ENCODE measurements around the gene COBL. TPM values are rescaled to one million over a fixed set of nuclear protein-coding genes. Genes with fewer than 3 reads are reported as not detected.

Gene COBL
- total RNA-seq, 1 donor from 2014 or later, result 0.05 TPM

DNA sequence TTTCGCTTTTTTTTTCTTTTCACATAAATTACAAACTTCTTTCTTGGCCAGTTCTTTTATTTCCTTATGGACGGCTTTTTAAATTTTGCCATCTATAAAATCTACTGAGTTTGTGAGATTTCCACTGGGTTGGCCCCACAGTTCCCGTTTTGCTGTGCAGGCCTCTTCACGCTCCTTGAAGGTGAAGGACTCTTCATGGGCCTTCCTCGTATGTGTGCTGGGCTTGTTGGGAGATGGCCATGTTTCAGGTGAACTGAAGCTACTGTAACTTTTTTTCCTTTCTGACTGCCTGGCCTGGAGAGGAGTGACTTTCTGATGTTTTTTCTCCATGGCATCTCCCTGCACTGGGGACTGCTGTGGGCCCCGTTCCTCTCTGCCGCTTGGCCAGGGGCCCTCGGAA is 262.4 kb downstream of the COBL start:
- Mint-ChIP-seq H3K4me3 (no peak overlapping the region), H3K27me3 (ENCODE audit: low read depth) (no peaks in the 10 kb centered on the region), H3K4me1 (no peaks in the 10 kb centered on the region), H3K9me3 (no peaks in the 10 kb centered on the region), H3K27ac (ENCODE audit: unreplicated experiment) (no peak overlapping the region), H3K36me3 (ENCODE audit: low read depth) (no peaks in the 10 kb centered on the region)
- TF ChIP-seq, protein P1, sequence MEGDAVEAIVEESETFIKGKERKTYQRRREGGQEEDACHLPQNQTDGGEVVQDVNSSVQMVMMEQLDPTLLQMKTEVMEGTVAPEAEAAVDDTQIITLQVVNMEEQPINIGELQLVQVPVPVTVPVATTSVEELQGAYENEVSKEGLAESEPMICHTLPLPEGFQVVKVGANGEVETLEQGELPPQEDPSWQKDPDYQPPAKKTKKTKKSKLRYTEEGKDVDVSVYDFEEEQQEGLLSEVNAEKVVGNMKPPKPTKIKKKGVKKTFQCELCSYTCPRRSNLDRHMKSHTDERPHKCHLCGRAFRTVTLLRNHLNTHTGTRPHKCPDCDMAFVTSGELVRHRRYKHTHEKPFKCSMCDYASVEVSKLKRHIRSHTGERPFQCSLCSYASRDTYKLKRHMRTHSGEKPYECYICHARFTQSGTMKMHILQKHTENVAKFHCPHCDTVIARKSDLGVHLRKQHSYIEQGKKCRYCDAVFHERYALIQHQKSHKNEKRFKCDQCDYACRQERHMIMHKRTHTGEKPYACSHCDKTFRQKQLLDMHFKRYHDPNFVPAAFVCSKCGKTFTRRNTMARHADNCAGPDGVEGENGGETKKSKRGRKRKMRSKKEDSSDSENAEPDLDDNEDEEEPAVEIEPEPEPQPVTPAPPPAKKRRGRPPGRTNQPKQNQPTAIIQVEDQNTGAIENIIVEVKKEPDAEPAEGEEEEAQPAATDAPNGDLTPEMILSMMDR (conservative IDR thresholded peaks at IDR 0.05), result no peak
- DNase-seq (ENCODE audit: low read depth, low spot score), result no peak

DNA sequence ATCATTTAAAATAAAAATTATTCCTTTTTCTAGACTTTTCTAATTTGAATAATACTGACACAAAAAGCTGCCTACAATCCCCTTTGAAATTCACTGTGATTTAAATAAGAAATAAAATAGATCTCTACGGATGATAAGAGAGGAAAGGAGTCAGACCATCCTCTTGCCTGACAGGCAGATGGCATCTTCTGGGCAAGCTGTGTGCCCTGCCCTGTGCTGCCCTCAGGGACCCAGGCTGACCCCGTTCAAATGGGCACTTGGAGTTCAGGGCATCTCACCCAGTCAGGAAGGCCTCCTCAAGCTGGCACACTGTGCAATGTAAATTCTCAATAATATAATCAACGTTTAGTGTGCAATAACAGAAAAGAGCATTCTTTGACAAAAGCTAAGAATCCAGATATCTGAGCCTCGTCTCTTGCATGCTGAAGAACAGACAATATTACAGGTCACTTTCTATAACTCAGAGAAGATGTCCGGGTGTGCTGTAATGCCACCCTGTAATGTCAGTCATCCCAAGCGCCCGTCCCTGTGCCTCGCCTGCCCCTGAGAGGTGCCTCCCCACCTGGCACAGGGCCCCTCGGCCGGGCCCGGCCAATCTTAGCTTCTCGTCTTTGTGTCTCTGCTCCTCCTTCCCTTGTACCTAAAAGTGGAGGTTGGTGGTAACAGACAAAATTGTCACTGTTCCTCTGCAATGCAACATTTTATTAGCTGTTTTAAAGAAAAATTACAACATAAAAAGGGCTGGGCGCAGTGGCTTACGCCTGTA is 263.3 kb downstream of the COBL start:
- no peaks in the 10 kb centered on the region for H3K27me3 Mint-ChIP-seq (ENCODE audit: low read depth)
- no peak overlapping the region for H3K27ac Mint-ChIP-seq (ENCODE audit: unreplicated experiment)
- no peaks in the 10 kb centered on the region for H3K36me3 Mint-ChIP-seq (ENCODE audit: low read depth)
- no peaks in the 10 kb centered on the region for H3K9me3 Mint-ChIP-seq
- no peak for DNase-seq (ENCODE audit: low read depth, low spot score)
- TF ChIP-seq, protein P1 (conservative IDR thresholded peaks at IDR 0.05), result no peak
- no peak overlapping the region for H3K4me3 Mint-ChIP-seq
- H3K4me1 Mint-ChIP-seq, result no peaks in the 10 kb centered on the region

DNA sequence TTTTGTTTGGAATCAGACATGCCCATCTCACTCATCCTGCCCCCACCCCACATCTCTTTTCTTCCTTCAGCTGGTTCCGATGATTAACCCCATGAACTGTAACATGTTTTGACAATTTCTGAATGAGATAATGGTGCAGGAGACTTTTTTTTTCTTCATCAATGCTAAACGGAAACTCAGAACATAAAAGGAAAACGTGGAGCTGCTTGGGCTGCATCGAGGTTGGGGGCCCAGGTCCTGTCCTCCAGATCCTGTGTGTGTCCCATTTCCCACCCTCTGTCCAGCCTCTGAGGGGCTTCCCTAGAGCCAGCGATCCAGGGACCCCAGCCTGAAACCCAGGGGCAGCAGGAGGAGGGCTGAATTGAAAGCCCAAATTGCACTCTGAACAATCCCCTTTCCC is 270.1 kb downstream of the COBL start:
- TF ChIP-seq, protein P1 (conservative IDR thresholded peaks at IDR 0.05), result no peak
- DNase-seq (ENCODE audit: low read depth, low spot score), result no peak
- no peaks in the 10 kb centered on the region for H3K27me3 Mint-ChIP-seq (ENCODE audit: low read depth)
- H3K9me3 Mint-ChIP-seq, result peaks cover 3% of the 10 kb centered on the region
- H3K36me3 Mint-ChIP-seq (ENCODE audit: low read depth), result no peaks in the 10 kb centered on the region
- H3K27ac Mint-ChIP-seq (ENCODE audit: unreplicated experiment), result no peak overlapping the region
- no peak overlapping the region for H3K4me3 Mint-ChIP-seq
- H3K4me1 Mint-ChIP-seq, result peaks cover 11% of the 10 kb centered on the region

DNA sequence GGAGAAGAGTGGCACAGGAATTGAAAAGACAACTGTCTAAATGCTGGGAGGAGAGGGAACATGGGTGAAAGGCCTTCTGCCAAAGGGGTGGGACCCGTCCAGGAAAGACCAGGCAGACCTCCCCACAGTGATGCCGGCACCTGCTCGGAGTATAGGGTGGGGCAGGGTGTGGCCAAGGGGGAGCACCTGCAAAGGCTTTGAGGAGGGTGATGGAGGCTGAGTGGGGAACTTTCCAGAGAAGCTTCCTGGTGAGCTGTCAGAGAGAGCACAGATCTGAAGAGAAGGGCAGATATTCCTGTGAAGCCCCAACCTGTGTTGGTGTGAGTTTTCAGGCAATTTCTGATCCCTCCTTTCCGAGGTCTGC is 270.5 kb downstream of the COBL start:
- Mint-ChIP-seq H3K27me3 (ENCODE audit: low read depth) (no peaks in the 10 kb centered on the region), H3K4me1 (peaks cover 11% of the 10 kb centered on the region), H3K9me3 (peaks cover 3% of the 10 kb centered on the region), H3K4me3 (no peak overlapping the region), H3K27ac (ENCODE audit: unreplicated experiment) (no peak overlapping the region), H3K36me3 (ENCODE audit: low read depth) (no peaks in the 10 kb centered on the region)
- TF ChIP-seq, protein P1 (conservative IDR thresholded peaks at IDR 0.05), result no peak
- no peak for DNase-seq (ENCODE audit: low read depth, low spot score)

DNA sequence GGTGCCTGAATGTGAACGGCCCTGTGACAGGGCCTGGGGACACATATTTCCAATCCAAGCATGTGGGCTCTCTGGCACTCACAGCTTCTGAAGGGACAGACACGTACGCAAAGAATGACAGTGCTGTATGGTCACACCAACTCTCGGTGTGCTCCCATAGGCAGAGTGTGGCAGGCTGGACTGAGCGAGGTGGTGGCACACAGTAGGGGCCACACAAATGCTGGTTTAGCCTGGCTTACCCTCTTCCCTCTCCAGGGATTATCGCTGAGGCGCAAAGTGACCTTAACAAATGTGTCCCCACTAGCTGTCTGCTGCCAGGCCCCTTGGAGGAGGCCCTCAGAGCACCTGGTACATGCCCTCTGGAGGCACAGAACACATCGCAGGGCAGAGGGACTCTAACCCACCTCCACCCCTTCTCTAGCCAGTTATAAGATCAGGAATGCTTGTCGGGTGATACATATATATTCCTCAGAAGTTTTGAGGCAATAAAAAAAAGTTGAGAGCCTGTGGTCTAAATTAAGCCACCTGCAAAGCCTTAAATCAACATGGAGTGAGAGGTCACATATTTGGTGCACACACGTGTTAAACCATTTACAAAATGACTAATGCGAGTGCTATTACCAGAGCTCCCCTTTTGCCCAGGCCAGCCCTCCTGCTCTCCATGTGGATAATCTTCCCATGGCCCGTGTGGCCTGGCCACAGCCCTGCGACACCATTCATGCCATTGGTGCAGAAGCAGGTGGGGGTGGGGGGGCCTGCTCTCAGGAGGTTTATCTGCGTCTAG is 271.1 kb downstream of the COBL start:
- H3K36me3 Mint-ChIP-seq (ENCODE audit: low read depth), result no peaks in the 10 kb centered on the region
- peaks cover 3% of the 10 kb centered on the region for H3K9me3 Mint-ChIP-seq
- no peak for DNase-seq (ENCODE audit: low read depth, low spot score)
- H3K27me3 Mint-ChIP-seq (ENCODE audit: low read depth), result no peaks in the 10 kb centered on the region
- TF ChIP-seq, protein P1 (conservative IDR thresholded peaks at IDR 0.05), result no peak
- peak overlapping the region; percentile 82 for H3K27ac Mint-ChIP-seq (ENCODE audit: unreplicated experiment)
- peaks cover 11% of the 10 kb centered on the region for H3K4me1 Mint-ChIP-seq
- H3K4me3 Mint-ChIP-seq, result no peak overlapping the region

All from neural crest cell (in vitro differentiated cells).